HCT116 (cell line): ENCODE data around the gene SEMA3C. TPM values are rescaled to one million over a fixed set of nuclear protein-coding genes. Genes with fewer than 3 reads are reported as not detected.

ENCODE experiments used
- ATAC-seq: fragments of 200-7000 bp; cut with Tn5 transposase; 2 replicates; pipeline ENCODE4 v1.9.1; 2020; ENCODE audit warnings: mild to moderate bottlenecking, moderate library complexity
- BruUV-seq: library from RNA; stranded (reverse); fragments of 400-500 nt; replicated peaks from 2 replicates; lab custom pipeline; 2021; lab: Mats Ljungman, UMichigan
- CTCF ChIA-PET: fragments of 300-600 bp; sonication (Branson Sonifier 250); formaldehyde crosslinking; loops from one replicate; lab custom pipeline; 2021; ENCODE audit warnings: antibody characterized with exemption; lab: Charles Lee
- POLR2A ChIA-PET: fragments of 300-600, 350-600 bp; sonication (Branson Sonifier 250); formaldehyde crosslinking; loops from one replicate; lab custom pipeline; 2021; ENCODE audit warnings: antibody characterized with exemption; lab: Charles Lee
- RAD21 ChIA-PET, 2 experiments: fragments of 300-600 bp; sonication (Branson Sonifier 250); formaldehyde crosslinking; loops; one replicate each; lab custom pipeline; 2023; ENCODE audit warnings: low total read pairs in 2 of 2; ENCODE audit not compliant: uncharacterized antibody in 2 of 2, unreplicated experiment in 2 of 2, low non-redundant PET in 1 of 2; lab: Charles Lee
- DNase-seq: peaks from one replicate; pipeline ENCODE4 v3.0.0-alpha.2; 2010; ENCODE audit warnings: low read depth, low spot score
- H2AFZ ChIP-seq: fragments of 200-600 bp; shearing (Covaris generic), sonication (generic); 2 replicates; pipeline ENCODE4 v1.6.1; 2017; ENCODE audit warnings: low read depth, mixed run types, mixed read lengths, antibody characterized with exemption, low read length; ENCODE audit not compliant: poor library complexity, severe bottlenecking
- H3K27ac ChIP-seq: 2 replicates; pipeline ENCODE4 v1.5.1; 2012; ENCODE audit warnings: low read depth, low read length
- H3K27me3 ChIP-seq: fragments of 200-600 bp; sonication (generic); 2 replicates; pipeline ENCODE4 v1.6.1; 2016; ENCODE audit warnings: mixed run types, low read length, mixed read lengths; ENCODE audit not compliant: insufficient read depth
- H3K36me3 ChIP-seq, 2 experiments: fragments of 200-500 bp in 1 of 2; fragments of 200-600 bp in 1 of 2; sonication (Bioruptor generic) in 1 of 2; sonication (generic) in 1 of 2; 2 replicates each; pipeline versions ENCODE4 v1.5.1 to v1.6.1; 2014 to 2016; ENCODE audit warnings: low read length in 2 of 2, inconsistent platforms in 1 of 2, mixed read lengths in 1 of 2, mixed run types in 1 of 2; ENCODE audit not compliant: insufficient read depth in 2 of 2, control insufficient read depth in 1 of 2
- H3K4me1 ChIP-seq, 2 experiments: fragments of 200-600 bp in 1 of 2; sonication (generic) in 1 of 2; 2 replicates each; pipeline versions ENCODE4 v1.5.1 to v1.6.1; 2012 to 2017; ENCODE audit warnings: low read length in 2 of 2, inconsistent platforms in 1 of 2, mild to moderate bottlenecking in 1 of 2, mixed read lengths in 1 of 2, mixed run types in 1 of 2, moderate library complexity in 1 of 2; ENCODE audit not compliant: insufficient read depth in 2 of 2, control insufficient read depth in 1 of 2
- H3K4me2 ChIP-seq: fragments of 200-600 bp; sonication (generic); 2 replicates; pipeline ENCODE4 v1.6.1; 2017; ENCODE audit warnings: mixed run types, low read length, mixed read lengths
- H3K4me3 ChIP-seq, 2 experiments: fragments of 200-600 bp in 1 of 2; sonication (generic) in 1 of 2; replicated peaks in 1 of 2; 2 replicates each; pipeline ENCODE4 v1.5.1; 2011 to 2016; ENCODE audit warnings: low read length in 2 of 2, control low read depth in 1 of 2, low read depth in 1 of 2, mild to moderate bottlenecking in 1 of 2, mixed read lengths in 1 of 2, mixed run types in 1 of 2
- H3K79me2 ChIP-seq: fragments of 200-600 bp; sonication (generic); 2 replicates; pipeline ENCODE4 v1.6.1; 2017; ENCODE audit warnings: mild to moderate bottlenecking, mixed run types, low read length, moderate library complexity, mixed read lengths; ENCODE audit not compliant: insufficient read depth
- H3K9ac ChIP-seq: fragments of 200-600 bp; sonication (generic); 2 replicates; pipeline ENCODE4 v1.6.1; 2016; ENCODE audit warnings: low read length, mixed read lengths
- H3K9me2 ChIP-seq: fragments of 200-600 bp; sonication (generic), shearing (Covaris generic); 2 replicates; pipeline ENCODE4 v1.6.1; 2017; ENCODE audit warnings: mixed run types, mild to moderate bottlenecking, moderate library complexity; ENCODE audit not compliant: insufficient read depth
- H3K9me3 ChIP-seq, 2 experiments: fragments of 200-500 bp in 1 of 2; fragments of 200-600 bp in 1 of 2; sonication (Bioruptor generic) in 1 of 2; sonication (generic) in 1 of 2; 2 replicates each; pipeline ENCODE4 v1.6.1; 2014 to 2017; ENCODE audit warnings: low read length in 2 of 2, mixed read lengths in 2 of 2, inconsistent platforms in 1 of 2, low read depth in 1 of 2, mild to moderate bottlenecking in 1 of 2, mixed run types in 1 of 2, moderate library complexity in 1 of 2; ENCODE audit not compliant: control insufficient read depth in 1 of 2, insufficient read depth in 1 of 2
- H4K20me1 ChIP-seq: fragments of 200-600 bp; sonication (generic), shearing (Covaris generic); 2 replicates; pipeline ENCODE4 v1.6.1; 2017; ENCODE audit warnings: mixed run types, mild to moderate bottlenecking, moderate library complexity; ENCODE audit not compliant: insufficient read depth
- CBX3 ChIP-seq: IDR thresholded peaks from 2 replicates; pipeline ENCODE4 v1.6.1; 2012; ENCODE audit warnings: low read depth
- EZH2 ChIP-seq: fragments of 200-600 bp; sonication (generic); IDR thresholded peaks from 2 replicates; pipeline ENCODE4 v1.6.1; 2017; ENCODE audit warnings: antibody characterized with exemption, mixed run types
- POLR2A ChIP-seq: IDR thresholded peaks from 2 replicates; pipeline ENCODE4 v1.7.0; 2011; ENCODE audit warnings: borderline replicate concordance; ENCODE audit not compliant: insufficient read depth, insufficient read length; ENCODE audit errors: extremely low read depth
- POLR2AphosphoS5 ChIP-seq: IDR thresholded peaks from 2 replicates; pipeline ENCODE4 v1.6.1; 2011; ENCODE audit warnings: mild to moderate bottlenecking, low read depth, low read length, moderate library complexity
- SIN3A ChIP-seq: IDR thresholded peaks from 2 replicates; pipeline ENCODE4 v1.6.1; 2012; ENCODE audit warnings: low read depth
- SRF ChIP-seq: IDR thresholded peaks from 2 replicates; pipeline ENCODE4 v1.6.1; 2012; ENCODE audit warnings: low read depth
- TCF7L2 ChIP-seq: IDR thresholded peaks from 2 replicates; pipeline ENCODE4 v1.7.0; 2011; ENCODE audit warnings: borderline replicate concordance, inconsistent platforms; ENCODE audit not compliant: insufficient read depth, insufficient read length; ENCODE audit errors: extremely low read depth
- ZFX ChIP-seq: fragments of 450-650 bp; IDR thresholded peaks from 2 replicates; pipeline ENCODE4 v1.6.1; 2017
- ZNF274 ChIP-seq: fragments of 200-500 bp; sonication (Bioruptor generic); IDR thresholded peaks from 2 replicates; pipeline ENCODE4 v1.6.1; 2014; ENCODE audit warnings: mild to moderate bottlenecking, low read depth, low read length, inconsistent platforms
- intact Hi-C: fragments of 100-400 bp; cut with micrococcal nuclease; formaldehyde crosslinking; loops from 2 replicates; pipeline ENCODE4 v1.10.0; 2022
- total RNA-seq: library from RNA; stranded (reverse); gene quantifications from one replicate; pipeline ENCODE4 v1.2.1, GENCODE V29; 2021; ENCODE audit not compliant: unreplicated experiment
- TF ChIP-seq, protein P1 (sequence below): IDR thresholded peaks from 2 replicates; pipeline ENCODE4 v1.6.1; 2011; ENCODE audit warnings: mild to moderate bottlenecking, low read length, moderate library complexity; ENCODE audit not compliant: insufficient replicate concordance; ENCODE audit errors: extremely low read depth
- TF ChIP-seq, protein P2 (sequence below): IDR thresholded peaks from 2 replicates; pipeline ENCODE4 v1.6.1; 2012; ENCODE audit warnings: low read depth

The SEMA3C gene
- total RNA-seq, 1 experiment from 2014 or later, result 25.3 TPM

DNA sequence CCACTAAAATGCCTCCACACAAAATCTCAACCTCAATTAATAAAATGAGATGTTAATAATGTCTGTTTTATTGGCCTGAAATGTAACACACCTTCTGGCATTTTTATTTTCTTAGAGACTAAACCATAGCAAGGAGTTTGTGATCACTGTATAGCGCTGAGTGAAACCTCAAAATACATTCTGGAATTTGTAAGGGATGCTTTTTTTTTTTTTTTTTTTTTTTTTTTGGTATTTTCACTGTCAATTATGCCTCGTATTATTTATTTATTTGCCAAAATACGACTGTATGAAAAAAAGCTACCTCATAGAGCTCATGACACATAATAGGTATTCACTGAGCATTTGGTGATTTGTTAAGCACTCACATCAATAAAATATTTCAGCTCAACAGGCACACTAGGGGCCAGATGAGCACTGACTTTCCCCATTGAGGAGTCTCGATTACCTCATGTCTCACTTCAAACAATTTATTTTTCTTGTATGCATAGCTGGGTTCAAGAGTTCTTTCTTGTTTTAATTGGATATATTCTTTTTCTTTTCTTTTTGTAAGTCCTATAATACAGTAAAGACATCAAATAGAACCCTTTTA, 36.5 kb downstream of the SEMA3C start:
- CTCF ChIA-PET, result no interaction called here
- Histone ChIP-seq H3K9ac (no peak overlapping the region), H4K20me1 (no peaks in the 10 kb centered on the region), H3K4me1 (peaks cover 60 to 73% of the 10 kb centered on the region in 2 experiments), H3K36me3 (no peaks in the 10 kb centered on the region), H3K27ac (peak overlapping the region; percentile 83; the same call in 1 of the 2 replicates), H3K27me3 (no peaks in the 10 kb centered on the region), H3K4me3 (no peak overlapping the region), H3K9me2 (no peaks in the 10 kb centered on the region), H3K9me3 (no peaks in the 10 kb centered on the region), H2AFZ (no peak overlapping the region), H3K4me2 (peak overlapping the region; percentile 51; the same call in 1 of the 2 replicates), H3K79me2 (no peaks in the 10 kb centered on the region)
- no TSS peak for BruUV-seq
- intact Hi-C loops, result no loop called here
- RAD21 ChIA-PET, result no interaction called here
- ATAC-seq, result no peak
- POLR2A ChIA-PET, result interaction anchor here (0.9 kb wide), 1 partner anchor 16 kb away, joined by 6 read pairs; no protein-coding TSS in a partner anchor
- DNase-seq, result no peak
- no peak for TF ChIP-seq SIN3A

DNA sequence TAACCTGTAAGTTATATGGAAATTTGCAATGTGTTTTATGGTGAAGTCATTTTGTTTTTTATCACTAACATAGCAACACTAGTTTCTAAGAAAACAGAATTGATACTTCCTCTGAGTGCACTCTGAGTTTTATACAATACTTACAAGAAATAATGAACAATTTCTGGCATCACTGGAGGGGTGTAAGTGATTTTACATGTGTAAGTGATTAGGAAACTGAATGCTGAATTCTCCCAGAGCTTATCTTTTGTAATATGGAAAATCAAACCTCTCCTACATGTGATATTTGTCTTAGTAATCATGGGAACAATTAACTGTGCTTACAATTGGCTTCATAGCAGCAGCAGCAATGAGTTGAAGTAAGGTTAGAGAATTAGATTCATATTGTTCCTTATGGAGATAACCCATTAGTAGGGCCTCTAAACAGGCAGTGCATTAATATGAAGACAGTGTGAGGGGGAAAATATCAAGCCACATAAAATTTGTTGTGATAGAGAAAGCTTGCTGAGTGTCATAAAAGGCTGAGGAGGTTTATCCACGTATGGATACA, 37.4 kb downstream of the SEMA3C start:
- Histone ChIP-seq H3K79me2 (no peaks in the 10 kb centered on the region), H3K36me3 (no peaks in the 10 kb centered on the region), H3K4me2 (no peak overlapping the region), H3K4me1 (peaks cover 59 to 79% of the 10 kb centered on the region in 2 experiments), H3K9ac (no peak overlapping the region), H3K9me3 (no peaks in the 10 kb centered on the region), H3K27ac (no peak overlapping the region), H3K27me3 (no peaks in the 10 kb centered on the region), H3K9me2 (no peaks in the 10 kb centered on the region), H3K4me3 (no peak overlapping the region), H2AFZ (no peak overlapping the region), H4K20me1 (no peaks in the 10 kb centered on the region)
- DNase-seq, result no peak
- intact Hi-C loops, result no loop called here
- ChIA-PET RAD21 (no interaction called here), CTCF (no interaction called here), POLR2A (no interaction called here)
- no peak for TF ChIP-seq POLR2AphosphoS5
- no peak for TF ChIP-seq ZNF274
- TF ChIP-seq ZFX, result no peak
- TF ChIP-seq EZH2, result no peak
- TF ChIP-seq CBX3, result no peak
- TF ChIP-seq POLR2A, result no peak
- TF ChIP-seq, protein P1, sequence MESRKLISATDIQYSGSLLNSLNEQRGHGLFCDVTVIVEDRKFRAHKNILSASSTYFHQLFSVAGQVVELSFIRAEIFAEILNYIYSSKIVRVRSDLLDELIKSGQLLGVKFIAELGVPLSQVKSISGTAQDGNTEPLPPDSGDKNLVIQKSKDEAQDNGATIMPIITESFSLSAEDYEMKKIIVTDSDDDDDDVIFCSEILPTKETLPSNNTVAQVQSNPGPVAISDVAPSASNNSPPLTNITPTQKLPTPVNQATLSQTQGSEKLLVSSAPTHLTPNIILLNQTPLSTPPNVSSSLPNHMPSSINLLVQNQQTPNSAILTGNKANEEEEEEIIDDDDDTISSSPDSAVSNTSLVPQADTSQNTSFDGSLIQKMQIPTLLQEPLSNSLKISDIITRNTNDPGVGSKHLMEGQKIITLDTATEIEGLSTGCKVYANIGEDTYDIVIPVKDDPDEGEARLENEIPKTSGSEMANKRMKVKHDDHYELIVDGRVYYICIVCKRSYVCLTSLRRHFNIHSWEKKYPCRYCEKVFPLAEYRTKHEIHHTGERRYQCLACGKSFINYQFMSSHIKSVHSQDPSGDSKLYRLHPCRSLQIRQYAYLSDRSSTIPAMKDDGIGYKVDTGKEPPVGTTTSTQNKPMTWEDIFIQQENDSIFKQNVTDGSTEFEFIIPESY, result no peak
- TF ChIP-seq TCF7L2, result no peak
- TF ChIP-seq, protein P2, sequence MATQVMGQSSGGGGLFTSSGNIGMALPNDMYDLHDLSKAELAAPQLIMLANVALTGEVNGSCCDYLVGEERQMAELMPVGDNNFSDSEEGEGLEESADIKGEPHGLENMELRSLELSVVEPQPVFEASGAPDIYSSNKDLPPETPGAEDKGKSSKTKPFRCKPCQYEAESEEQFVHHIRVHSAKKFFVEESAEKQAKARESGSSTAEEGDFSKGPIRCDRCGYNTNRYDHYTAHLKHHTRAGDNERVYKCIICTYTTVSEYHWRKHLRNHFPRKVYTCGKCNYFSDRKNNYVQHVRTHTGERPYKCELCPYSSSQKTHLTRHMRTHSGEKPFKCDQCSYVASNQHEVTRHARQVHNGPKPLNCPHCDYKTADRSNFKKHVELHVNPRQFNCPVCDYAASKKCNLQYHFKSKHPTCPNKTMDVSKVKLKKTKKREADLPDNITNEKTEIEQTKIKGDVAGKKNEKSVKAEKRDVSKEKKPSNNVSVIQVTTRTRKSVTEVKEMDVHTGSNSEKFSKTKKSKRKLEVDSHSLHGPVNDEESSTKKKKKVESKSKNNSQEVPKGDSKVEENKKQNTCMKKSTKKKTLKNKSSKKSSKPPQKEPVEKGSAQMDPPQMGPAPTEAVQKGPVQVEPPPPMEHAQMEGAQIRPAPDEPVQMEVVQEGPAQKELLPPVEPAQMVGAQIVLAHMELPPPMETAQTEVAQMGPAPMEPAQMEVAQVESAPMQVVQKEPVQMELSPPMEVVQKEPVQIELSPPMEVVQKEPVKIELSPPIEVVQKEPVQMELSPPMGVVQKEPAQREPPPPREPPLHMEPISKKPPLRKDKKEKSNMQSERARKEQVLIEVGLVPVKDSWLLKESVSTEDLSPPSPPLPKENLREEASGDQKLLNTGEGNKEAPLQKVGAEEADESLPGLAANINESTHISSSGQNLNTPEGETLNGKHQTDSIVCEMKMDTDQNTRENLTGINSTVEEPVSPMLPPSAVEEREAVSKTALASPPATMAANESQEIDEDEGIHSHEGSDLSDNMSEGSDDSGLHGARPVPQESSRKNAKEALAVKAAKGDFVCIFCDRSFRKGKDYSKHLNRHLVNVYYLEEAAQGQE, result no peak
- no peak for TF ChIP-seq SRF
- BruUV-seq, result no TSS peak
- no peak for ATAC-seq
